B cell (primary cell): Measurements from ENCODE around the gene ADCY10. TPM values are rescaled to one million over a fixed set of nuclear protein-coding genes. Genes with fewer than 3 reads are reported as not detected.

Experiments used
- ATAC-seq: fragments of 200-7000 bp; cut with Tn5 transposase; one replicate; pipeline ENCODE4 v1.10.0; 2021; ENCODE audit warnings: low read depth, mild to moderate bottlenecking, moderate number of reproducible peaks, moderate library complexity
- CTCF ChIA-PET: fragments of 350-600 bp; sonication (Branson Sonifier 250); formaldehyde crosslinking; loops from one replicate; lab custom pipeline; 2021; ENCODE audit warnings: antibody characterized with exemption, inconsistent platforms; lab: Charles Lee
- POLR2A ChIA-PET: fragments of 350-600 bp; sonication (Branson Sonifier 250); formaldehyde crosslinking; loops from one replicate; lab custom pipeline; 2021; ENCODE audit warnings: antibody characterized with exemption; lab: Charles Lee
- DNase-seq: peaks from one replicate; pipeline ENCODE4 v3.0.0; 2013
- H2AFZ ChIP-seq: 2 replicates; pipeline ENCODE4 v1.6.1; 2012; ENCODE audit warnings: mild to moderate bottlenecking, low read depth, low read length; ENCODE audit not compliant: insufficient read depth, poor library complexity, severe bottlenecking
- H3K27ac ChIP-seq, 2 donors: 1 replicate in 1 of 2; 2 replicates in 1 of 2; pipeline ENCODE4 v1.5.1; 2012 to 2013; ENCODE audit warnings: low read length in 2 of 2, mild to moderate bottlenecking in 2 of 2, moderate library complexity in 1 of 2
- H3K27me3 ChIP-seq, 4 experiments: fragments of 200-600 bp in 1 of 4; sonication (generic) in 1 of 4; replicated peaks in 1 of 4; 1 replicate in 2 of 4; 2 replicates in 2 of 4; pipeline versions ENCODE4 v1.6.1 to v1.7.0; 2013 to 2016; ENCODE audit warnings: low read length in 3 of 4, mild to moderate bottlenecking in 2 of 4, mixed read lengths in 1 of 4, moderate library complexity in 1 of 4; ENCODE audit not compliant: insufficient read depth in 4 of 4, control insufficient read depth in 3 of 4; ENCODE audit errors: control extremely low read depth in 1 of 4
- H3K36me3 ChIP-seq, 2 experiments: replicated peaks in 1 of 2; 1 replicate in 1 of 2; 2 replicates in 1 of 2; pipeline versions ENCODE4 v1.6.1 to v1.7.1; 2013; ENCODE audit warnings: low read length in 1 of 2; ENCODE audit not compliant: insufficient read depth in 2 of 2, control insufficient read depth in 1 of 2; ENCODE audit errors: control extremely low read depth in 1 of 2, extremely low read depth in 1 of 2
- H3K4me1 ChIP-seq, 2 donors: fragments of 200-600 bp in 1 of 2; sonication (generic) in 1 of 2; 1 replicate in 1 of 2; 2 replicates in 1 of 2; pipeline versions ENCODE4 v1.5.1 to v1.6.1; 2013 to 2017; ENCODE audit warnings: low read length in 2 of 2; ENCODE audit not compliant: control insufficient read depth in 2 of 2, insufficient read depth in 2 of 2
- H3K4me2 ChIP-seq: replicated peaks from 2 replicates; pipeline ENCODE3; 2012; ENCODE audit warnings: mild to moderate bottlenecking, low read depth, low read length; ENCODE audit not compliant: poor library complexity, severe bottlenecking
- H3K4me3 ChIP-seq, 5 experiments: fragments of 200-600 bp in 1 of 5; sonication (generic) in 1 of 5; 1 replicate in 3 of 5; 2 replicates in 2 of 5; pipeline versions ENCODE4 v1.5.1 to v1.7.0; 2011 to 2016; ENCODE audit warnings: low read length in 4 of 5, mild to moderate bottlenecking in 4 of 5, low read depth in 2 of 5, control low read depth in 1 of 5, moderate library complexity in 1 of 5; ENCODE audit not compliant: insufficient read depth in 1 of 5; ENCODE audit errors: control extremely low read depth in 1 of 5, extremely low read depth in 1 of 5
- H3K79me2 ChIP-seq: fragments of 200-600 bp; sonication (generic); one replicate; pipeline ENCODE4 v1.6.0; 2016; ENCODE audit warnings: low read length; ENCODE audit not compliant: control insufficient read depth, insufficient read depth
- H3K9ac ChIP-seq: fragments of 200-600 bp; sonication (generic); 2 replicates; pipeline ENCODE4 v1.6.1; 2017; ENCODE audit warnings: mild to moderate bottlenecking, low read length, moderate library complexity
- H3K9me3 ChIP-seq, 3 donors: one replicate each; pipeline versions ENCODE4 v1.6.1 to v1.7.1; 2013; ENCODE audit warnings: low read length in 2 of 3; ENCODE audit not compliant: control insufficient read depth in 2 of 3, insufficient read depth in 1 of 3; ENCODE audit errors: control extremely low read depth in 1 of 3
- H4K20me1 ChIP-seq: 2 replicates; pipeline ENCODE4 v1.6.0; 2012; ENCODE audit warnings: mild to moderate bottlenecking, low read length; ENCODE audit not compliant: insufficient read depth, control insufficient read depth, poor library complexity, severe bottlenecking
- H3K27ac Mint-ChIP-seq: one replicate; pipeline ENCODE4 v1.8.0; 2021; ENCODE audit warnings: mixed read lengths
- H3K27me3 Mint-ChIP-seq: one replicate; pipeline ENCODE4 v1.8.0; 2021; ENCODE audit warnings: mixed read lengths
- H3K4me1 Mint-ChIP-seq: one replicate; pipeline ENCODE4 v1.8.0; 2021; ENCODE audit warnings: mixed read lengths
- H3K4me3 Mint-ChIP-seq: one replicate; pipeline ENCODE4 v1.8.0; 2021; ENCODE audit warnings: mixed read lengths
- H3K9me3 Mint-ChIP-seq: one replicate; pipeline ENCODE4 v1.8.0; 2022; ENCODE audit warnings: mixed read lengths; ENCODE audit not compliant: insufficient read depth
- CTCF ChIP-seq: fragments of 200-600 bp; IDR thresholded peaks from one replicate; pipeline ENCODE4 v1.8.0; 2022; ENCODE audit warnings: antibody characterized with exemption, mild to moderate bottlenecking
- EZH2 ChIP-seq: IDR thresholded peaks from 2 replicates; pipeline ENCODE4 v1.6.1; 2012; ENCODE audit warnings: borderline replicate concordance, low read depth, mild to moderate bottlenecking, moderate library complexity, low read length; ENCODE audit not compliant: insufficient read depth, poor library complexity, severe bottlenecking
- WGBS: methylation state at CpG from one replicate; pipeline ENCODE4 v1.1.5; 2013; ENCODE audit warnings: missing lambda C conversion rate; ENCODE audit not compliant: insufficient coverage; 5-methylcytosine and 5-hydroxymethylcytosine counted together
- intact Hi-C: fragments of 100-400 bp; cut with micrococcal nuclease; formaldehyde crosslinking; loops from one replicate; pipeline ENCODE4 v1.10.0; 2022
- polyA plus RNA-seq: library from polyadenylated mRNA; depleted of rRNA; stranded (reverse); fragments of >200 nt; gene quantifications from 2 replicates; pipeline ENCODE4 v1.2.3, GENCODE V29; 2012
- total RNA-seq, 2 donors: library from RNA; stranded (reverse); fragments of 120-200 nt in 1 of 2; gene quantifications; 1 replicate in 1 of 2; 2 replicates in 1 of 2; pipeline versions ENCODE4 v1.2.3 to v1.2.4, GENCODE V29; 2013 to 2022

Gene ADCY10
- total and polyA plus RNA-seq, 2 donors (not counting 1 experiment from before 2014, with no cell fraction given): 0.15 TPM; not detected in 1

GRCh38 chr1:167812972-167813371, 101.0 kb downstream of the ADCY10 start:
- intact Hi-C loops: no loop called here
- TF ChIP-seq CTCF: no peak
- Histone ChIP-seq H4K20me1 (no peaks in the 10 kb centered on the region), H3K9me3 (peaks cover 4 to 23% (median 14%) of the 10 kb centered on the region in 3 donors), H3K79me2 (no peaks in the 10 kb centered on the region), H3K27me3 (no peaks in the 10 kb centered on the region), H3K4me2 (no peak overlapping the region), H3K4me3 (no peak overlapping the region), H3K27ac (no peak overlapping the region), H3K9ac (no peak overlapping the region), H3K4me1 (no peaks in the 10 kb centered on the region), H3K36me3 (no peaks in the 10 kb centered on the region), H2AFZ (no peak overlapping the region)
- Mint-ChIP-seq H3K4me3 (no peak overlapping the region), H3K4me1 (no peaks in the 10 kb centered on the region), H3K27me3 (peaks cover 7% of the 10 kb centered on the region), H3K9me3 (peaks cover 15% of the 10 kb centered on the region), H3K27ac (no peak overlapping the region)
- no peak for ATAC-seq
- ChIA-PET CTCF (interaction anchor here (0.7 kb wide), 1 partner anchor 273 kb away, joined by 3 read pairs; no protein-coding TSS in a partner anchor), POLR2A (no interaction called here)
- no peak for DNase-seq

DNA sequence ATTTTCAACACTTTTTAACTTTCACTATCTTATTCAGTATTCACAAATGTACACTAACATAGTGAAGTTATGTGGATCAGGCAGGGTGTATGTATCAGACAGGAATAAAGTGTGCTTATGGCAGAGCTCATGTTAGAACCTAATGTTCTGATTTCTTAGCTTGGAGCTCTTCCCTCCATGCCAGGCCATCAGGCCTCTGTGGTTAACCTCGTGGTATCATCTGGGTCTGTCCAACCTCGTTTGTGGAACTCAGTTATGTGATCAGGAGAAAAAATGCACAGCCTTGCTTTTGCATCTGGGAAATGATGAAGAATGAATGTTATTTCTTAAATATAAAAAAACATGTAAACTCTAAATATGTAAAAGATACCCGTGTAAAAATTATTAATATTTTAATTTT, 105.2 kb downstream of the ADCY10 start:
- no peak overlapping the region for H3K27ac ChIP-seq
- H2AFZ ChIP-seq: no peak overlapping the region
- Mint-ChIP-seq H3K27me3 (peaks cover 7% of the 10 kb centered on the region), H3K4me1 (peaks cover 17% of the 10 kb centered on the region), H3K4me3 (no peak overlapping the region), H3K27ac (no peak overlapping the region), H3K9me3 (peaks cover 6% of the 10 kb centered on the region)
- no CpG with 5 or more reads among the region's 3 CpGs for WGBS
- H3K9ac ChIP-seq: no peak overlapping the region
- ATAC-seq: no peak
- TF ChIP-seq EZH2 (no peak), CTCF (no peak)
- H3K4me3 ChIP-seq: no peak overlapping the region
- H3K9me3 ChIP-seq: peaks cover 0 to 14% (median 6%) of the 10 kb centered on the region in 3 donors
- no peaks in the 10 kb centered on the region for H3K36me3 ChIP-seq
- ChIA-PET POLR2A (no interaction called here), CTCF (interaction anchor here (1.0 to 2.0 kb wide), 2 partner anchors 55 to 273 kb away, joined by 3 to 5 read pairs; no protein-coding TSS in a partner anchor)
- intact Hi-C loops: no loop called here
- DNase-seq: no peak
- no peaks in the 10 kb centered on the region for H4K20me1 ChIP-seq
- no peaks in the 10 kb centered on the region for H3K79me2 ChIP-seq
- H3K27me3 ChIP-seq: no peaks in the 10 kb centered on the region
- peaks cover 8 to 9% of the 10 kb centered on the region in 2 donors for H3K4me1 ChIP-seq
- no peak overlapping the region for H3K4me2 ChIP-seq
